PC-9 (cell line): ENCODE measurements around the gene ING5.

ENCODE experiments used
- EZH2 ChIP-seq: fragments of 200-600 bp; sonication (generic); IDR thresholded peaks from 2 replicates; pipeline ENCODE4 v1.8.0; 2017; ENCODE audit warnings: antibody characterized with exemption, low read depth
- TF ChIP-seq, protein P1 (sequence below): fragments of 200-600 bp; sonication (generic); conservative IDR thresholded peaks from 2 replicates; pipeline ENCODE4 v1.6.1; 2017; ENCODE audit warnings: mixed run types, antibody characterized with exemption, mild to moderate bottlenecking, moderate library complexity

DNA sequence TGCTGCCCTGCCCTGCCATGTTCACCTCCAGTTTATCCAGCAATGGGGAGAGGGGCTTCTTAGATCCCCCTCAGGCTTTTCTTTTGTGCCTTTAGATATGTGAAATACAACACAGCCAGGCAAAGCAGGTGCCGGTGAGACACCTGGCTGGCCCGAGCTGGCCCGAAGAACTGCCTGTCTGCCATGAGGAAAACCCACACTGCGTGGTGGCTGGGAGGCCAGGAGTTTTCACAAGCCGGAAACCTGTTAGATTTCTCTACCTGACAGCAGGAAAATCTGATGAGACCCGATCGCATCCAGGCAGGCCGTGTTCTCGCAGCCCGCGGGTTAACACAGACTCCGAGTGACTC, 69.1 kb downstream of the ING5 start:
- TF ChIP-seq EZH2, result no peak
- TF ChIP-seq, protein P1, sequence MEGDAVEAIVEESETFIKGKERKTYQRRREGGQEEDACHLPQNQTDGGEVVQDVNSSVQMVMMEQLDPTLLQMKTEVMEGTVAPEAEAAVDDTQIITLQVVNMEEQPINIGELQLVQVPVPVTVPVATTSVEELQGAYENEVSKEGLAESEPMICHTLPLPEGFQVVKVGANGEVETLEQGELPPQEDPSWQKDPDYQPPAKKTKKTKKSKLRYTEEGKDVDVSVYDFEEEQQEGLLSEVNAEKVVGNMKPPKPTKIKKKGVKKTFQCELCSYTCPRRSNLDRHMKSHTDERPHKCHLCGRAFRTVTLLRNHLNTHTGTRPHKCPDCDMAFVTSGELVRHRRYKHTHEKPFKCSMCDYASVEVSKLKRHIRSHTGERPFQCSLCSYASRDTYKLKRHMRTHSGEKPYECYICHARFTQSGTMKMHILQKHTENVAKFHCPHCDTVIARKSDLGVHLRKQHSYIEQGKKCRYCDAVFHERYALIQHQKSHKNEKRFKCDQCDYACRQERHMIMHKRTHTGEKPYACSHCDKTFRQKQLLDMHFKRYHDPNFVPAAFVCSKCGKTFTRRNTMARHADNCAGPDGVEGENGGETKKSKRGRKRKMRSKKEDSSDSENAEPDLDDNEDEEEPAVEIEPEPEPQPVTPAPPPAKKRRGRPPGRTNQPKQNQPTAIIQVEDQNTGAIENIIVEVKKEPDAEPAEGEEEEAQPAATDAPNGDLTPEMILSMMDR, result no peak
